SIG-M5 (cell line): ENCODE measurements around the gene MEX3D.
"Not testable (repeated sequence)": the region's sequence is repeated elsewhere in the genome, so short reads cannot be mapped to it uniquely, and the experiment has no call there.

Experiments used
- DNase-seq: peaks from one replicate; lab custom pipeline; 2025; lab: John Stamatoyannopoulos, UW

Gene MEX3D

DNA sequence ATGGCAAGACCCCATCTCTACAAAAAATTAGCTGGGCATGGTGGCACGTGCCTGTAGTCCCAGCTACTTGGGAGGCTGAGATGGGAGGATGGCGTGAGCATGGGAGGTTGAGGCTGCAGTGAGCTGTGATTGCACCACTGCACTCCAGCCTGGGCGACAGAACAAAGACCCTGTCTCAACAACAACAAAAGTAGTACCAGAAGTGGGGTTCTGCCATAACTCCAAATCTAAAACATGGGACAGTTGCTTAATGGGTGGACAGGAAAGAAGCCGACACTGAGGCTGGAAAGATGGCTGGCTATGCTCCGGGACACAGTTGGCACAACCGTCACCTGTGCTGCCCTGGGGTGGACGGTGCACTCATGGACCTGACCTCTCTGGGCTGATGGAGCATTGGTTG is 32.4 kb downstream of the MEX3D start:
- DNase-seq = not testable (repeated sequence)

DNA sequence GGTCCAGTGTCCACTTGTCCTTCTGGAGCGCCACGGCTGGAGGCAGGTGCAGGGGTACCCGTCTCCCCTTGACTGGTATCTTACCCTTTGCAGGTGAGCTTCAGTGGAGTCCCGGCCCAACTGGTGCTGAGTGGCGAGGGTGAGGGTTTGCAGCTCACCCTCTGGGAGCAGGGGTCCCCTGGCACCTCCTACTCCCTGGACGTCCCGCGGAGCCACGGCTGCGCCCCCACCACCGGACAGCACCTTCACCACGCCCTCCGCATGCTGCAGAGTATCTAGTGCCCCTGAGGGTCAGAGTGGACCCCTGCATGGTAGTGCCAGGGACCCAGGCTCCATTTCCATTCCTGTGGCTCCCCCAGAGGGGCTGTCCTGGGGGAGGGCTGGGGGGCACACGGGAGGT is 33.2 kb downstream of the MEX3D start:
- no peak for DNase-seq

DNA sequence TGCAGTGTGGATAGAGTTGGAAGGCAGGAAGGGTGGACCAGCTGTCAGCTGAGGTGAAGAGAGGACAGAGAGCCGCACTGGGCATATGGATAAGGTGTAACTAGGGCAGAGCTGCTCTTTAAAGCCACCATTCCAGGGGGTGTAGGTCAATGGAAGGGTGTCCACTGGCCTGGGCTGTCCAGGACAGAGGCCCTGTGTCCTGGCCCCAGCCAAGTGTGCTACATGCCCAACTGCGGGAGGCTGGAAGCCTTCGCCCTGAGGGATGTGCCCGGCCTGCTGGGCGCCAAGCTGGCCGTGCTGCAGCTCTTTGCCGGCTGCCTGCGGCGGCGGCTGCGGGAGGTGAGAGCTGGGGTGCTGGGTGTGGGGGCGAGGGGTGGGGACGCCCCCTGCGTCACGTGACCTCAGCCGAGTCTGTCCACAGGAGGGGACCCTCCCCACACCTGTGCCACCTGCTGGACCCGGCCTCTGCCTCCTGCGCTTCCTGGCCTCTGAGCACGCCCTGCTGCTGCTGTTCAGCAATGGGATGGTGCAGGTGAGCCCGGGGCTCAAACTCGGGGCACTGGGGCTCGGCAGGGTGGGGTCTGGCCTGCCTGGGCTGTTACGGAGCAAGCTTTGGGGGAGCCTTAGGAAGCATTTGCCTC is 34.5 kb downstream of the MEX3D start:
- DNase-seq = no peak

DNA sequence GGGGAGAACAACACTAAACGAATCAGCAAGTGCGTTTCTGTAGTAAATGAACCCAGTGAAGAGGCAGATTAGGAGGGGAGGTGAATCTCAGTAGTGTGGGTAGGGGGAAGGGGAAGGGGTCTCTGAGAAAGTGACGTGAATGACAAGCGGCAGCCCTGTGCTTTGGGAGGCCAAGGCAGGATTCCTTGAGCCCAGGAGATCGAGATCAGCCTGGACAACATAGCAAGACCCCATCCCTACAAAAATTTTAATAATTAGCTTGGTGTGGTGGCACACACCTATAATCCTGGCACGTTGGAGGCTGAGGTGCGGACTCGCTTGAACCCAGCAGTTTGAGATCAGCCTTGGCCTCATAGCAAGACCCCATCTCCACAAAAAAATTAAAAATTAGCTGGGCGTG is 36.1 kb downstream of the MEX3D start:
- no peak for DNase-seq

DNA sequence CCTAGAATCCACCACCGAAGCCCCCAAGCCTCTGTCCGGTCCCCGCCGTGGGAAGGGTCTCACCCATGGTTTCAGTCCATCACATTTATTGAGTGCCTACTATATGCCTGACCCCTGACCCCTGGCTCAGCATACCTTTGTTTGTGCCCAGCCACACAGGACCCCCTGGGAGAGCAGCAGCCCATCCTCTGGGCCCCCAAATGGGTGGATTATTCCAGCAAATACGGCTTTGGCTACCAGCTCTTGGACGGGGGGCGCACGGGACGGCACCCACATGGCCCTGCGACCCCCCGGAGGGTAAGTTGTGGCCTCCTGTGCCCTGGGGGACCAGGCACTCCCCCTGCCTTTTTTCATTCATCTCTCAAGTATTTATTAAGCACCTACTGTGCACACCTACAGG is 36.5 kb downstream of the MEX3D start:
- DNase-seq = no peak

DNA sequence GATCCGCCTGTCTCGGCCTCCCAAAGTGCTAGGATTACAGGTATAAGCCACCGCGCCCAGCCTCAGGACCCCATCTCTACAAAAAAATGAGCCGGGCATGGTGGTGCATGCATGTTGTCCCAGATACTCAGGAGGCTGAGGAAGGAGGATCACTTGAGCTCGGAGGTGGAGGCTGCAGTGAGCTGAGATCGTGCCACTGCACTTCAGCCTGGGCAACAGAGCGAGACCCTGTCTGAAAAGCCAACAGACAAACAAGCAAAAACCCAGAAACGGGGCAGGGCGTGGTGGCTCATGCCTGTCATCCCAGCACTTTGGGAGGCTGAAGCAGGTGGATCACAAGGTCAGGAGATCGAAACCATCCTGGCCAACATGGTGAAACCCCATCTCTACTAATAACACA is 37.3 kb downstream of the MEX3D start:
- DNase-seq = not testable (repeated sequence)

DNA sequence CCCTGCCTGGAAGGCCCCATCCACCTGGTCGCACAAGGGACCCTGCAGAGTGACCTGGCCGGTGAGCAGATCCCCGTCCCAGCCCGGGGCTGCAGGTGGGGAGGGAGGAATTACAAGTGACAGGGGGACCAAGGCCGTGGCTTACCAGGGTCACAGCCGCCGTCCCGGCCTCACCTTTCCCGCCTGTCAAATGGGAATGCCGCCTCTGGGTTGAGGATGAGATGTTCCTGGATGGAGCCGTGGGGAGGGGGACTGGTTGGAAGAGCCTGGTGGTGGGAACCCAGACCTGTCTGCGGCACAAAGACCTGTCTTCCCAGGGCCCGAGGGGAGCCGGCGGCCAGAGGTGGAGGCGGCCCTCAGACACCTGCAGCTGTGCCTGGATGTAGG is 38.7 kb downstream of the MEX3D start:
- DNase-seq = no peak

DNA sequence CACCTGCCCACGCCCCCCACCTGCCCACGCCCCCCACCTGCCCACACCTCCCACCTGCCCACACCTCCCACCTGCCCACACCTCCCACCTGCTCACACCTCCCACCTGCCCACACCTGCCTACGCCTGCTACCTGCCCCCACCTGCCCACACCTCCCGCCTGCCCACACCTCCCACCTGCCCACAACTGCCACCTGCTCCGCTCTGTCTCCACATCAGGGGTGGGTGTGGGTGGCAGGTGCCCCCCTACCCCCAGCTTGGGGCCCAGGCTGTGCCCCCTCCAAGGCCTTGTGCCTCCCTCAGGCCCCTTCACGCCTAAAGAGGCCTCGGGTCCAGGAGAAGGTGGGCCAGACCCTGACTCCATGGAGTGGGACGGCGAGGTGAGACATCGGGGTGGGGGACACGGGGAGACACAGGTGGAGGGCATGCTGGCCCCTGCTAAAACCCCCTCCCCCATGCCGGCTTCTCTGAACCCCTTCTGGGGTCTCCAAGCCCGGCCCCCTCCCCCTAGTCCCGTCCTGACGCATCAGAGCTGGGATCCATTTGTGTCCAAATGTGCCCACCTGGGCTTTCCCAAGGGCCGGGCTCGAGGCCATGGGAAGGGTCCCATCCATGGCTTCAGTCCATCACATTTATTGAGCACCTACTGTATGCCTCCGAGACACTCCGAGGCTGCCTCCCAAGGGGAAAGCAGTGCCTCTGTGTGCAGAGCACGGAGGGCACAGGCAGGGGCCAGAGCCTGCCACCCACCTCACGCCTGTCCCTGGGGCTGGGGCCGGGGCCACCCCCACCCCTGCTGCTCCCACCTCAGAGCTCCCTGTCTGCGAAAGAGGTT is 39.3 kb downstream of the MEX3D start:
- no peak for DNase-seq

DNA sequence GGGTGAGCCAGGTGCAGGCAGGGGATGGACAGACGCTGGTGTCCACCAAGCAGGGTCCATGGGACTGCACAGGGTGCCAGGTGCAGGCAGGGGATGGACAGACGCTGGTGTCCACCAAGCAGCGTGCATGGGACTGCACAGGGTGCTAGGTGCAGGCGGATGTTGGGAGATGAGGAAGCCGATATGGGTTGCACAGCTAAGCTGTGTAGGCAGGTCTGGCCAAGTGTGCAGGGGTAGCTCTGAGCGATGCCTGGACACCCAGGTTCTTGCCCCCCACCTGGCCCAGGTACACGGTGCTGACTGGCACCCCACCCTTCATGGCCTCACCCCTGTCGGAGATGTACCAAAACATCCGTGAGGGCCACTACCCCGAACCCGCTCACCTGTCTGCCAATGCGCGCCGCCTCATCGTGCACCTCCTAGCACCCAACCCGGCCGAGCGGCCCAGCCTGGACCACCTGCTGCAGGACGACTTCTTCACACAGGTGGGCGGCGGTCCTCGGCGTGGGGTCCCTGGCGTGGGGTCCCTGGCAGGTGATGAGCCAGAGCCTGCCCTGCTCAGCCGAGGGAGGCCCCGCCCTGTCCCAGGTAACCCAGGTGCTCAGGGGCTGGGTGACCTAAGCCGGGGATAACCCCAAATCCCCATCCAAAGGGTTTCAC is 40.3 kb downstream of the MEX3D start:
- no peak for DNase-seq

DNA sequence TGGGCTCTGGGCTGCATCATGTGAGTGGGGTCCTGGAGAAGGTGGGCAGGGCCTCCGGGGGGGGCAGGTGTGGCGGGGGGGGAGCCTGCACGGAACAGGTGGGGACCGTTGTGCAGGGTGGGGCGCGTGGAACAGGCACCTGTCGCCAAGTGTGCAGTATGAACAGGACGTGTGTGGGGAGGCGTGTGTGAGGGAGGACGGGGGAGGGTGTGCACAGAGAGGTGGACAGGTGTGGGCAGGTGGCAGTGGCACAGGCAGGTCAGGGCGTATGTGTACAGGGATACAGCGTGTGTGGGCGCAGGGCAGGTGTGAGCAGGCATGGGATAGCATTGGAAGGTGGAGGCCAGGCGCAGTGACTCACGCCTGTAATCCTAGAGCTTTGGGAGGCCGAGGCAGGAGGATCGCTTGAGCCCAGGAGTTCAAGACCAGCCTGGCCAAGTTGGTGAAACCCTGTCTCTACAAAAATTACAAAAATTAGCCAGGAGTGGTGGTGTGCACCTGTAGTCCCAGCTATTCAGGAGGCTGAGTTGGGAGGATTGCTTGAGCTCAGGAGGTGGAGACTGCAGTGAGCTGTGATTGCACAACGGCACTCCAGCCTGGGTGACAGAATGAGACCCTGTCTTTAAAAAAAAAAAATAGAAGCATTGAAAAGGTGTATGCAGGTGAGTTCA is 41.0 kb downstream of the MEX3D start:
- no peak for DNase-seq

DNA sequence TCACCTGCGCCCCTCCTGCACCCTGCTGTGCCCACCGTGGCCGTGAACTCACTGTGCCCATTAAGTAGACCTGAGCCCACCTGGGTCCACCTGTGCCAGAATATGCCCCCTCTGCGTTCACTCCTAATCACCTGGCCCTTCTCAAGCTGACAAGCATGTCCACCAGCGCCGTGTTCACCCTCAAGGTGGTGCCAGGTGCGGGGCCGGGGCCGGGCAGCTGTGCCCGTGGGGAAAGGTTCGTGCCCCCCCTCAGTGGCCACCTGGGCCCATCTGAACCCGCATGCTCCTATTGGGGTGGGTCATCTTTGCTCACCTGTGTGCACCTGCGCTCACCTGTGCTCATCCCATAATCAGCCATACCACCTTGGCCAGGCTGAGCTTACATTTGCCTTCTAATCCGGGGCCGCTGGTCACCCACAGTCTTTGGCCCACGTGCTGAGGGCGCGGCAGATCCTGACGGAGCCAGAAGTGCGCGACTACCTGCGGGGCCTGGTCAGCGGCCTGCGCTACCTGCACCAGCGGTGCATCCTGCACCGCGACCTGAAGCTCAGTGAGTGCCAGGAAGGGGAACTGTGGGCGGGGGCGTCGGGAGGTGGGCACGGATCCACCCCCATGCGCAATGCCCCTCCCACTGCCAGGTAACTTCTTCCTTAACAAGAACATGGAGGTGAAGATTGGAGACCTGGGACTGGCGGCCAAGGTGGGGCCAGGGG is 41.9 kb downstream of the MEX3D start:
- DNase-seq = no peak

DNA sequence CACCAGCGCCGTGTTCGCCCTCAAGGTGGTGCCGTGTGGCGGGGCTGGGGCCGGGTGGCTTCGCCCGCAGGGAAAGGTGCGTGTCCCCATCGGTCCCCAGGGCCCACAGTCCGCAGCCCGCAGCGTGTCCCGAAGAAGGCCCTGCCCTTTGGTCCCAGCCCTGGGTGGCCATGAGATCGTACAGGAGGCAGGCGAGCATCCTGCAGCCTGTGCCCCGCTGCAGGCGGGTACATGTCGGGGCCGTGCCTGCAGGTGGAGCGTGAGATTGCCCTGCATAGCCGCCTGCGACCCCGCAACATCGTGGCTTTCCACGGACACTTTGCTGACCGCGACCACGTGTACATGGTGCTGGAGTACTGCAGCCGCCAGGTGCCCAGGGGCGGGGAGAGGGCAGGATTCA is 42.8 kb downstream of the MEX3D start:
- no peak for DNase-seq

DNA sequence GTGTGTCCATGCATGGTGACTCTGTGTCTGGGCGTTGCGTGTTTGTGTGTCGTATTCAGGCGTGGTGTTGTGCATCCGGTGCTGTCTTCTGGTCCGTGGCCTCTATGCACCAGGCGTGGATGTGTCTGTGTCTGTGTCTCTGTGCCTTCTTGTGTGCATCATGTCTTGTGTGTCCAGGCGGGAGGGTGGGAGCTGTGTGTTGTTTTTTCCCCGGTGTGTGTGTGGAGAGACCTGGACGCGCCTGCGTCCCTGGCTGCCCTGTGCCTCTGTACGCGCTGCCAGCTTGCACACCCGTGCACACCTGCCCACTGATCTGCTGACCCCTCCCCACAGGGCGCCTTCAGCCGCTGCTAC is 43.2 kb downstream of the MEX3D start:
- no peak for DNase-seq

DNA sequence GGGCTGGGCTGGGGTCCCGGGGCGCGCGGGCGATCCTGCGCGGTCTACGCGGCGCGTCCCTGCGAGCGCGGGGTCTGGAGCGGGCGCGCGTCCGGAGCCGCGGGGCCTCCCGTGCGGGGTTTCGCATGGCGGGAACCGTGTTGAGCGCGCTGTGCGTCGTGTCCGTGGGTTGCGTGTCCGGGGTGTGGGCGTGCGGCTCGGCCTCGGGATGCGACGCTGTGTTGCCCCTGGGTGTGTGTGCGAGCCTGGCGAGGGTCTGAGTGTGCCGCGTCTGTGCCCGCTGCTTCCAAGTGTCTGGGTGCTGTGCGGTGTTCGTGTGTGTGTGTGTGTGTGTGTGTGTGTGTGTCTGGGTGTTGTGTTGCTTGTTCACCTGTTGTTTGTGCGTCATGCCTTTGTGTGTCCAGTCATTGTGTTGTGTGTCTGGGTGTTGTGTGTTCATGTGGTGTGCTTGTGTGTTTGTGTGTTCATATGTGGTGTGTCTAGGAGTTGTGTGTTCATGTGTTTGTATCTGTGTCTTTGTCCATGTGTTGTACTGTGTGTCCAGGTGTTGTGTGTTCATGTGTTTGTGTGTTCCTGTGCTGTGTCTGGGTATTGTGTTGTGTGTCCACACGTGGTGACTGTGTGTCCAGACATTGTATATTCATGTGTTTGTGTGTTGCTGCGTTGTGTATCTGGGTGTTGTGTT is 43.7 kb downstream of the MEX3D start:
- DNase-seq = no peak

DNA sequence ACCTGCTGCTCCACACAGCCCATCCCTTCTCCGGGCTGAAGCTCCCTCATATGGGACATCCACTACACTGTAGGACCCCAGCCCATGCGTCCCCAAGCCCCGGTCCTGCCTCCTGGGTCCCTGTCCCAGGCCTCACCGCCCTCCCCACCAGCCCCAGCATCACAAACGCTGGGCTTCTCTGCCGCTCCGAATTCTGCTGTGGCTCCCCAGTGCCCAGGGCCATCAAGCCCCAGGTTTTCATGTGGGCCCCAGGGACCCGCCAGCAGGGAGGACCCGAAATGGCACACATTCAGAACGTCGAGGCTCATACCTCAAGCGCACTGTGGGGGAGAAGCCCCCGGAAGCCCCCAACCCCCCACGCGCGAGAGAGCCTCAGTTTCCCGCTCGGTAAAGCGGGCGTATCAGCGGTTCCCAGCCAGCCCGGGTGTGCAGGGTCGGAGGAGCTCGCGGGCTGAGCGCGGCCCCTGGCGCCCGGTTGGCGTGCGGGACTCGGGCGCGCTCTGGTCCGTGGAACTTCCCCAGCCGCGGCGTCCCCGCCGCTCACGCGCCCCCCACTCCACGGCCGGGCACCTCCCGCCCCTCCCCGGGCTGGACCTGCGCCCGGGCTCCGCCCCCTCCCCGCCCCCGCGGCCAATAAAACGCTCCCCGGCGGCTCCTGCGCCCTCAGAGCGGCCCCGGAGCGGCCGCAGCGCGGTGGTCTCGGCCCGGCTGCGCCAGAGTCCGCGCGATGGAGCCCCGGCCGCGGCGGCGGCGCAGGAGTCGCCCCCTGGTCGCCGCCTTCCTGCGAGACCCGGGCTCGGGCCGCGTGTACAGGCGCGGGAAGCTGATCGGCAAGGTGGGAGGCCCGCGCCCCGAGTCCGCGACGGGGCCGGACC is 44.5 kb downstream of the MEX3D start, which contains the start of gene PLK5:
Gene PLK5 (plus strand): TSS at position 666 of the 875 bp plus-strand sequence. CDS start 2,920 bp downstream, outside the sequence.
- no peak for DNase-seq

DNA sequence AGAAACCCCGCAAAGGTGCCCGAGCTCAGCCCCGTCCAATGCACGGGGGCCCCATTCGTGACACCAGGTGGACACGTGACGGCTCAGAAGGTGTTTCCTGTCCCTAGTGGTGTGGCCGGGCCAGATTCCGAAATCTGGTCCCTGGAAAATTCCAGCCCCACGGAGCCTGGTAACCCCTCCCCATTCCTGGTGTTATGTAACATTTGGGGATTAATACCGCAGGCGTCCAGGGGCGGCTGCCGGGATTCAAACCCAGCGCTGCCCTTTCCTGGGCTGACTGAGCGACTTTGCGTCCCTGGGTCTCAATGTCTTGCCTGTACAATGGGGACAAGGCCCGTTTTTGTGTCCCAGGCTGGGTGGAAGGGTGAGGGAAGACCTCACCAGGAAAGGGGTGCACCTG is 45.3 kb downstream of the MEX3D start:
- no peak for DNase-seq

DNA sequence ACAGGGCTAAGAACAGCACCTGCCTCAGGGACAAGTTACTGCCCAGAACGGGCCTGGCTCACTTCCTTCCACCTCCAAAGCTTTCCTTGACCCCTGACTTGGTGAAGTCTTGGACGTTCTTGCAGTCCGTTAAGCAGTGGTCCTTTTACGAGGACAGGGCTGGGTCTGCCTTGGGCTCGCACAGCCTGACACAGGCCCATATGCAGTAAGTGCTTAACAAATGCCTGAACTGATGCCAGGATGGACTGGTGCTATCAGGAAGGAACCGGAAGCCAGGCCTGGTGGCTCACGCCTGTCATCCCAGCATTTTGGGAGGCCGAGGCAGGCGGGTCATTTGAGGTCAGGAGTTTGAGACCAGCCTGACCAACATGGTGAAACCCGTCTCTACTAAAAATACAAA is 46.1 kb downstream of the MEX3D start:
- DNase-seq = no peak

DNA sequence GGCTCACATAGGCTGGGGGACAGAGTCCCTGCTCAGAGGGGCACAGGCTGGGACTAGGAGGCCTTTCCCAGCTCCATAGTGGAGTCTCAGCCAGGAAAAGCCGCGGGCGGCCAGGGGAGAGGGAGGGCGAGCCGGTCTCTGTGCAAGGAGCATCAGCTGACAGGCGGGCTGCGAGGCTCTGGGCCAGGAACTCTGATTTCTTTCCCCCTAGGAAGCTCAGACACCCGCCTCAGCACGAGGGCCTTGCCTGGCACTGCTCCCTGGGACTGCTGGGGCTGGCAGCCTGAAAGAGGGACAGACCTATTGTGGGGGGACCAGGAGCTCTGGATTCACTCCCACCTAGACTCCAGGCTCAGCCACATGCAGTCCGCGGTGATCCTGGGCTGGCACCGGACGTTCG is 46.5 kb downstream of the MEX3D start:
- DNase-seq = no peak

DNA sequence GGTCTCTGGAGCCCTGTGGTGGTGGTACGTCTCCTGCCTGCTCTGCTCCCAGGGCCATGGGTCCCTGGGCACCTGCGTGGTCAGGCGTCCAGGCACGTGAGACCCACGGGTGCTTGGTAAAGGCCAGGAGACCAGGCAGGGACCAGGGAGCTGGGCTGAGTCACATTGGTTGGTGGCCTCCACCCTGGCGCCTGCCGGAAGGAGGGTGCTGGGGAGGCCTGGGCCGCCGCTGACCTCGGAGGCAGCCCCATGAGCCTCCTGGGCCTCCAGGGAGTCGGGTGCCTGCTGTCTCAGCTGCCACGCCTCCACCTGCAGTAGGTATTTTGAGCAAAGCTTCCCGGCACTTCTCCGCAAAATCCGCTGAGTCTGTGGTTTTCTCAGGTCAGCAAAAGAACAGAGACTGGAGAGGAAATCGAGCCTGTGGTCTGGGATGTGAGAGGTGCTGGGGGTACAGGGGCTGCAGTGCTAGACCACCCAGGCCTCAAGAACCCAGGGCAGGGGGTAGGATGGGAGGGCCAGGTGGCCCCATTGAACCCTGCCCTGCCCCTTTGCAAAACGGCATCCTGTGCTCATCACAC is 47.8 kb downstream of the MEX3D start:
- DNase-seq = no peak

DNA sequence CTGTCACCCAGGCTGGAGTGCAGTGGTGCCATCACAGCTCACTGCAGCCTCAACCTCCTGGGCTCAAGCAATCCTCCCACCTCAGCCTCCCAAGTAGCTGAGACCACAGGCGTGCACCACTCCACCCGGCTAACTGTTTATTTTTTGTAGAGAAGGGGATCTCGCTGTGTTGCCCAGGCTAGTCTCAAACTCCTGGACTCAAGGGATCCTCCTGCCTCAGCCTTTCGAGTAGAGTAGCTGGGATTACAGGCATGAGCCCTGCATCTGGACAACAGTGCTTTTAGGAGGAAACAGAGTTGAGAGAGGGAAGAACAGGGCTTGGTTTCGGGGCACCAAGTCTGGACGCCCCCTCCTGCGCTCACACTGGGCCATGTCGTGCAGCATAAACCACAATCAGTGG is 48.3 kb downstream of the MEX3D start:
- not testable (repeated sequence) for DNase-seq
